GM12878 (cell line): Measurements from ENCODE around the gene TARDBP. TPM values are rescaled to one million over a fixed set of nuclear protein-coding genes. Genes with fewer than 3 reads are reported as not detected.

Source experiments
- ATAC-seq: fragments of 200-7000 bp; cut with Tn5 transposase; 3 replicates; pipeline ENCODE4 v1.9.1; 2020; ENCODE audit warnings: mild to moderate bottlenecking, moderate library complexity
- BruUV-seq: library from RNA; stranded (reverse); fragments of 400-500 nt; replicated peaks from 2 replicates; lab custom pipeline; 2021; lab: Mats Ljungman, UMichigan
- CTCF ChIA-PET: fragments of 300-600 bp; sonication (Branson Sonifier 250); formaldehyde crosslinking; extraction: SDS; loops from one replicate; lab custom pipeline; 2021; ENCODE audit warnings: inconsistent platforms; lab: Yijun Ruan, JAX
- POLR2A ChIA-PET: fragments of 350-600 bp; formaldehyde crosslinking; extraction: SDS; loops from one replicate; lab custom pipeline; 2021; ENCODE audit warnings: inconsistent platforms; lab: Charles Lee
- RAD21 ChIA-PET: fragments of 300-600 bp; sonication (Branson Sonifier 250); formaldehyde crosslinking; loops from one replicate; lab custom pipeline; 2023; ENCODE audit warnings: antibody characterized with exemption; ENCODE audit not compliant: unreplicated experiment; lab: Charles Lee
- SMC1A ChIA-PET: fragments of 300-600 bp; sonication (Branson Sonifier 250); formaldehyde crosslinking; loops from one replicate; lab custom pipeline; 2023; ENCODE audit not compliant: unreplicated experiment, uncharacterized antibody; lab: Charles Lee
- DNase-seq: peaks from one replicate; pipeline ENCODE4 v3.0.0-alpha.2; 2011; ENCODE audit warnings: low read depth, low spot score
- FAIRE-seq: peaks from 3 replicates; lab custom pipeline; 2011; peaks lifted over from hg19 to GRCh38; lab: Jason Lieb, UNC
- H2AFZ ChIP-seq: 2 replicates; pipeline ENCODE4 v1.6.0; 2011; ENCODE audit warnings: low read depth, low read length, control low read depth; ENCODE audit not compliant: control insufficient read depth
- H3K27ac ChIP-seq: 2 replicates; pipeline ENCODE4 v1.5.1; 2011; ENCODE audit warnings: control low read depth; ENCODE audit not compliant: control insufficient read depth, insufficient read depth
- H3K27me3 ChIP-seq, 2 experiments: replicated peaks in 1 of 2; 2 replicates each; pipeline versions ENCODE4 v1.6.0 to v1.6.1; 2011; ENCODE audit warnings: low read length in 1 of 2; ENCODE audit not compliant: control insufficient read depth in 2 of 2, insufficient read depth in 2 of 2
- H3K36me3 ChIP-seq, 2 experiments: 2 replicates each; pipeline ENCODE4 v1.5.1; 2011; ENCODE audit warnings: low read length in 1 of 2; ENCODE audit not compliant: control insufficient read depth in 2 of 2, insufficient read depth in 2 of 2
- H3K4me1 ChIP-seq: 2 replicates; pipeline ENCODE4 v1.6.1; 2011; ENCODE audit warnings: mild to moderate bottlenecking, low read length, moderate library complexity, mixed read lengths; ENCODE audit not compliant: control insufficient read depth, insufficient read depth
- H3K4me2 ChIP-seq: 2 replicates; pipeline ENCODE4 v1.6.0; 2011; ENCODE audit warnings: control low read depth; ENCODE audit not compliant: control insufficient read depth, insufficient read depth
- H3K4me3 ChIP-seq: fragments of 200-600 bp; sonication (generic); 2 replicates; pipeline ENCODE4 v1.5.1; 2016
- H3K79me2 ChIP-seq: 2 replicates; pipeline ENCODE4 v1.6.0; 2011; ENCODE audit warnings: low read length; ENCODE audit not compliant: control insufficient read depth, insufficient read depth
- H3K9ac ChIP-seq: 2 replicates; pipeline ENCODE4 v1.8.0; 2011; ENCODE audit warnings: low read length, control low read depth, mixed read lengths; ENCODE audit not compliant: control insufficient read depth, insufficient read depth
- H3K9me3 ChIP-seq: replicated peaks from 3 replicates; pipeline ENCODE4 v1.5.1; 2011; ENCODE audit warnings: mild to moderate bottlenecking, low read length; ENCODE audit not compliant: control insufficient read depth, insufficient read depth
- H4K20me1 ChIP-seq: 2 replicates; pipeline ENCODE4 v1.6.0; 2011; ENCODE audit not compliant: control insufficient read depth, insufficient read depth
- HDAC2 ChIP-seq: fragments of 200-600 bp; sonication (generic); IDR thresholded peaks from 2 replicates; pipeline ENCODE4 v1.6.1; 2017
- MEF2A ChIP-seq: IDR thresholded peaks from 2 replicates; pipeline ENCODE4 v1.6.1; 2011; ENCODE audit warnings: low read depth, mild to moderate bottlenecking, low read length, moderate library complexity; ENCODE audit not compliant: insufficient read depth
- PAX5 ChIP-seq: IDR thresholded peaks from 2 replicates; pipeline ENCODE4 v1.6.1; 2011; ENCODE audit warnings: low read depth, low read length, borderline replicate concordance
- PML ChIP-seq: IDR thresholded peaks from 2 replicates; pipeline ENCODE4 v1.6.1; 2012; ENCODE audit warnings: low read length, inconsistent platforms
- POLR2AphosphoS5 ChIP-seq: IDR thresholded peaks from 2 replicates; pipeline ENCODE4 v1.6.1; 2011; ENCODE audit warnings: mild to moderate bottlenecking, low read length, inconsistent platforms
- RB1 ChIP-seq: fragments of 450-650 bp; formaldehyde crosslinking; IDR thresholded peaks from 2 replicates; pipeline ENCODE4 v1.6.1; 2017; ENCODE audit warnings: mild to moderate bottlenecking, borderline replicate concordance
- RUNX3 ChIP-seq: IDR thresholded peaks from 2 replicates; pipeline ENCODE4 v1.6.1; 2012; ENCODE audit warnings: low read length, inconsistent platforms
- SP1 ChIP-seq: IDR thresholded peaks from one replicate; pipeline ENCODE4 v1.6.1; 2011; ENCODE audit warnings: low read depth, low read length
- STAT1 ChIP-seq: fragments of 450-650 bp; conservative IDR thresholded peaks from 2 replicates; pipeline ENCODE4 v1.6.1; 2014; ENCODE audit warnings: antibody characterized with exemption, mild to moderate bottlenecking
- TAF1 ChIP-seq: IDR thresholded peaks from 2 replicates; pipeline ENCODE4 v1.6.1; 2011; ENCODE audit warnings: mild to moderate bottlenecking, low read depth, low read length, borderline replicate concordance
- WRNIP1 ChIP-seq: IDR thresholded peaks from 2 replicates; pipeline ENCODE4 v1.6.1; 2011; ENCODE audit warnings: low read depth, low read length, improper control_type of control experiment, borderline replicate concordance
- YBX1 ChIP-seq: fragments of 450-650 bp; IDR thresholded peaks from 2 replicates; pipeline ENCODE4 v1.6.1; 2016; ENCODE audit warnings: antibody characterized with exemption
- WGBS: methylation state at CpG from one replicate; pipeline ENCODE4 v1.1.6; 2016; ENCODE audit warnings: low lambda C conversion rate; ENCODE audit not compliant: insufficient replicate concordance, insufficient coverage; ENCODE audit errors: missing lambda C conversion rate; 5-methylcytosine and 5-hydroxymethylcytosine counted together
- in situ Hi-C: fragments of 300-500 bp; cut with MboI; formaldehyde crosslinking; loops from 9 replicates; pipeline ENCODE4 v1.14.3; 2018; ENCODE audit warnings: mixed read lengths
- intact Hi-C: fragments of 100-400 bp; cut with micrococcal nuclease; formaldehyde crosslinking; loops from one replicate; pipeline ENCODE4 v1.14.2; 2022; ENCODE audit not compliant: unreplicated experiment
- polyA plus RNA-seq, 11 experiments: library from polyadenylated mRNA; depleted of rRNA in 4 of 11; unstranded in 6 of 11; stranded (reverse) in 5 of 11; fragments of >200 nt; fragmentation: Nextera tagmentation in 4 of 11; fragmentation: Illumina TruSeq in 1 of 11; extraction: Ambion mirVana in 4 of 11; extraction: Trizol in 1 of 11; gene quantifications; 1 replicate in 1 of 11; 2 replicates in 10 of 11; pipeline versions ENCODE4 v1.2.1 to v1.2.3, GENCODE V29; 2011 to 2016; ENCODE audit warnings: inconsistent platforms in 2 of 11, missing spikeins in 2 of 11, low read depth in 1 of 11
- total RNA-seq, 4 experiments: library from RNA; depleted of rRNA in 3 of 4; stranded (reverse); fragments of >200 nt in 3 of 4; fragmentation: Illumina TruSeq in 1 of 4; extraction: Trizol in 1 of 4; gene quantifications; 2 replicates each; pipeline versions ENCODE4 v1.2.1 to v1.2.3, GENCODE V29; 2013 to 2021
- TF ChIP-seq, protein P1 (sequence below): fragments of 450-650 bp; conservative IDR thresholded peaks from 2 replicates; pipeline ENCODE4 v1.6.1; 2017; ENCODE audit warnings: mild to moderate bottlenecking, moderate library complexity
- TF ChIP-seq, protein P2 (sequence below): IDR thresholded peaks from 2 replicates; pipeline ENCODE4 v1.6.1; 2012; ENCODE audit warnings: low read depth, low read length, improper control_type of control experiment
- TF ChIP-seq, protein P3 (sequence below): fragments of 450-650 bp; IDR thresholded peaks from 2 replicates; pipeline ENCODE4 v1.6.1; 2016; ENCODE audit warnings: mild to moderate bottlenecking
- TF ChIP-seq, protein P4 (sequence below): fragments of 450-650 bp; IDR thresholded peaks from 2 replicates; pipeline ENCODE4 v1.6.1; 2018; ENCODE audit warnings: mild to moderate bottlenecking, low read depth, moderate library complexity; ENCODE audit not compliant: partially characterized antibody

TARDBP gene
- total and polyA plus RNA-seq, 10 of the 15 experiments (the other 5 are each of a cell fraction or from before 2014, with no cell fraction given), result 55.6 to 318 (median 192) TPM

DNA sequence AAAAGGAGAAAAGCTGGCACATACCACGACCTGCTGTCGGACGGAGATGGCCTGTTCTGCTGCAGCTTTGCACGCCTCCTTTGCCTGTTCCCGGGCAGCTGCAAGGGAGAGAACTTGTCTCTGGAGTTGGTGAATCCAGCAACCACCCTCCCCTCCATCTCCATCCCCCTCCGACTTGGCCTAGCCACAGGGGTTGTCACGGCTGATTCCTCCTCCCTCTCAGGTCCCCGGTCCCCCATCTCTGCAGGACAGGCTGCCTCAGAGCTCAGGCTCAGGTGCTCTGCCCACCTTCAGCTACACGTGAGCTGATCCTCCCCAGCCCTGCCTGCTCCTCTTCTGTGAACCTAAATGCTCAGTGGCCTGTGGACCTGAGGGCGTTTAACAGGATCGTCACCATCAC lies 58.4 kb downstream of the TARDBP start:
- no peak for DNase-seq
- no peak for ATAC-seq
- CTCF ChIA-PET, result interaction anchor here (1.1 to 6.3 kb wide), 3 partner anchors 9 to 33 kb away, joined by 5 to 57 read pairs (median 8); partner anchors contain the start of gene SRM
- no peaks in the 10 kb centered on the region for H3K27me3 ChIP-seq
- no peaks in the 10 kb centered on the region for H3K9me3 ChIP-seq
- SMC1A ChIA-PET, result interaction anchor here (1.3 to 2.7 kb wide), 3 partner anchors 9 to 34 kb away, joined by 3 to 11 read pairs (median 7); partner anchors contain the start of gene EXOSC10
- no peak overlapping the region for H2AFZ ChIP-seq
- intact Hi-C loops (no loop called here), in situ Hi-C loops (no loop called here)
- H3K9ac ChIP-seq, result no peak overlapping the region
- FAIRE-seq, result no peak
- TF ChIP-seq WRNIP1 (no peak), SP1 (no peak), RUNX3 (no peak), HDAC2 (no peak), STAT1 (no peak), POLR2AphosphoS5 (no peak), PAX5 (no peak), MEF2A (no peak), PML (no peak), YBX1 (no peak), TAF1 (no peak), RB1 (no peak)
- TF ChIP-seq, protein P1, sequence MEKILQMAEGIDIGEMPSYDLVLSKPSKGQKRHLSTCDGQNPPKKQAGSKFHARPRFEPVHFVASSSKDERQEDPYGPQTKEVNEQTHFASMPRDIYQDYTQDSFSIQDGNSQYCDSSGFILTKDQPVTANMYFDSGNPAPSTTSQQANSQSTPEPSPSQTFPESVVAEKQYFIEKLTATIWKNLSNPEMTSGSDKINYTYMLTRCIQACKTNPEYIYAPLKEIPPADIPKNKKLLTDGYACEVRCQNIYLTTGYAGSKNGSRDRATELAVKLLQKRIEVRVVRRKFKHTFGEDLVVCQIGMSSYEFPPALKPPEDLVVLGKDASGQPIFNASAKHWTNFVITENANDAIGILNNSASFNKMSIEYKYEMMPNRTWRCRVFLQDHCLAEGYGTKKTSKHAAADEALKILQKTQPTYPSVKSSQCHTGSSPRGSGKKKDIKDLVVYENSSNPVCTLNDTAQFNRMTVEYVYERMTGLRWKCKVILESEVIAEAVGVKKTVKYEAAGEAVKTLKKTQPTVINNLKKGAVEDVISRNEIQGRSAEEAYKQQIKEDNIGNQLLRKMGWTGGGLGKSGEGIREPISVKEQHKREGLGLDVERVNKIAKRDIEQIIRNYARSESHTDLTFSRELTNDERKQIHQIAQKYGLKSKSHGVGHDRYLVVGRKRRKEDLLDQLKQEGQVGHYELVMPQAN, result no peak
- TF ChIP-seq, protein P2, sequence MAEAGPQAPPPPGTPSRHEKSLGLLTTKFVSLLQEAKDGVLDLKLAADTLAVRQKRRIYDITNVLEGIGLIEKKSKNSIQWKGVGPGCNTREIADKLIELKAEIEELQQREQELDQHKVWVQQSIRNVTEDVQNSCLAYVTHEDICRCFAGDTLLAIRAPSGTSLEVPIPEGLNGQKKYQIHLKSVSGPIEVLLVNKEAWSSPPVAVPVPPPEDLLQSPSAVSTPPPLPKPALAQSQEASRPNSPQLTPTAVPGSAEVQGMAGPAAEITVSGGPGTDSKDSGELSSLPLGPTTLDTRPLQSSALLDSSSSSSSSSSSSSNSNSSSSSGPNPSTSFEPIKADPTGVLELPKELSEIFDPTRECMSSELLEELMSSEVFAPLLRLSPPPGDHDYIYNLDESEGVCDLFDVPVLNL, result no peak
- TF ChIP-seq, protein P3, sequence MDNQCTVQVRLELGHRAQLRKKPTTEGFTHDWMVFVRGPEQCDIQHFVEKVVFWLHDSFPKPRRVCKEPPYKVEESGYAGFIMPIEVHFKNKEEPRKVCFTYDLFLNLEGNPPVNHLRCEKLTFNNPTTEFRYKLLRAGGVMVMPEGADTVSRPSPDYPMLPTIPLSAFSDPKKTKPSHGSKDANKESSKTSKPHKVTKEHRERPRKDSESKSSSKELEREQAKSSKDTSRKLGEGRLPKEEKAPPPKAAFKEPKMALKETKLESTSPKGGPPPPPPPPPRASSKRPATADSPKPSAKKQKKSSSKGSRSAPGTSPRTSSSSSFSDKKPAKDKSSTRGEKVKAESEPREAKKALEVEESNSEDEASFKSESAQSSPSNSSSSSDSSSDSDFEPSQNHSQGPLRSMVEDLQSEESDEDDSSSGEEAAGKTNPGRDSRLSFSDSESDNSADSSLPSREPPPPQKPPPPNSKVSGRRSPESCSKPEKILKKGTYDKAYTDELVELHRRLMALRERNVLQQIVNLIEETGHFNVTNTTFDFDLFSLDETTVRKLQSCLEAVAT, result no peak
- TF ChIP-seq, protein P4, sequence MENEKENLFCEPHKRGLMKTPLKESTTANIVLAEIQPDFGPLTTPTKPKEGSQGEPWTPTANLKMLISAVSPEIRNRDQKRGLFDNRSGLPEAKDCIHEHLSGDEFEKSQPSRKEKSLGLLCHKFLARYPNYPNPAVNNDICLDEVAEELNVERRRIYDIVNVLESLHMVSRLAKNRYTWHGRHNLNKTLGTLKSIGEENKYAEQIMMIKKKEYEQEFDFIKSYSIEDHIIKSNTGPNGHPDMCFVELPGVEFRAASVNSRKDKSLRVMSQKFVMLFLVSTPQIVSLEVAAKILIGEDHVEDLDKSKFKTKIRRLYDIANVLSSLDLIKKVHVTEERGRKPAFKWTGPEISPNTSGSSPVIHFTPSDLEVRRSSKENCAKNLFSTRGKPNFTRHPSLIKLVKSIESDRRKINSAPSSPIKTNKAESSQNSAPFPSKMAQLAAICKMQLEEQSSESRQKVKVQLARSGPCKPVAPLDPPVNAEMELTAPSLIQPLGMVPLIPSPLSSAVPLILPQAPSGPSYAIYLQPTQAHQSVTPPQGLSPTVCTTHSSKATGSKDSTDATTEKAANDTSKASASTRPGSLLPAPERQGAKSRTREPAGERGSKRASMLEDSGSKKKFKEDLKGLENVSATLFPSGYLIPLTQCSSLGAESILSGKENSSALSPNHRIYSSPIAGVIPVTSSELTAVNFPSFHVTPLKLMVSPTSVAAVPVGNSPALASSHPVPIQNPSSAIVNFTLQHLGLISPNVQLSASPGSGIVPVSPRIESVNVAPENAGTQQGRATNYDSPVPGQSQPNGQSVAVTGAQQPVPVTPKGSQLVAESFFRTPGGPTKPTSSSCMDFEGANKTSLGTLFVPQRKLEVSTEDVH, result no peak
- POLR2A ChIA-PET, result interaction anchor here (0.9 to 1.1 kb wide), 2 partner anchors 10 to 108 kb away, joined by 3 read pairs; no protein-coding TSS in a partner anchor
- H4K20me1 ChIP-seq, result no peaks in the 10 kb centered on the region
- BruUV-seq, result TSS peak; percentile 27
- H3K4me2 ChIP-seq, result no peak overlapping the region
- RAD21 ChIA-PET, result interaction anchor here (4.6 kb wide), 1 partner anchor 33 kb away, joined by 52 read pairs; no protein-coding TSS in a partner anchor
- WGBS, result 98% methylated on average over 11 of the region's 11 CpGs
- H3K4me3 ChIP-seq, result no peak overlapping the region
- H3K79me2 ChIP-seq, result no peaks in the 10 kb centered on the region
- no peak overlapping the region for H3K27ac ChIP-seq
- H3K36me3 ChIP-seq, result peaks cover 33 to 37% of the 10 kb centered on the region in 2 experiments
- peaks cover 13% of the 10 kb centered on the region for H3K4me1 ChIP-seq
